ENCODE measurements around the gene IGFBP6. TPM values are rescaled to one million over a fixed set of nuclear protein-coding genes. Genes with fewer than 3 reads are reported as not detected.
A peak's percentile ranks its signal among the peaks of the same experiment; 100 is the strongest.

The IGFBP6 gene
- polyA plus RNA-seq, 2 donors = 40.8 to 59.1 TPM

- Histone ChIP-seq H3K27ac (ENCODE audit: low read depth in 2 of 2, low read length in 1 of 2) (no peak overlapping the region), H3K27me3 (ENCODE audit: control insufficient read depth in 1 of 2, insufficient read depth in 2 of 2, low read length in 2 of 2) (no peaks in the 10 kb centered on the region), H3K9me3 (ENCODE audit: control insufficient read depth in 2 of 2, insufficient read depth in 1 of 2, low read depth in 1 of 2, low read length in 1 of 2) (no peaks in the 10 kb centered on the region), H3K4me1 (ENCODE audit: control insufficient read depth in 2 of 2, insufficient read depth in 2 of 2, low read length in 1 of 2) (peaks cover 0 to 16% of the 10 kb centered on the region in 2 donors), H3K36me3 (ENCODE audit: control insufficient read depth in 2 of 2, insufficient read depth in 2 of 2, low read length in 1 of 2) (peaks cover 0 to 14% of the 10 kb centered on the region in 2 donors), H3K4me3 (ENCODE audit: low read depth in 1 of 2, low read length in 2 of 2) (no peak overlapping the region)
- 83 to 89% methylated on average over 22 to 24 of the region's 24 CpGs for WGBS, 2 donors
Measured at GRCh38 chr12:53059434-53060063, 37.9 kb upstream of the IGFBP6 start.

DNA sequence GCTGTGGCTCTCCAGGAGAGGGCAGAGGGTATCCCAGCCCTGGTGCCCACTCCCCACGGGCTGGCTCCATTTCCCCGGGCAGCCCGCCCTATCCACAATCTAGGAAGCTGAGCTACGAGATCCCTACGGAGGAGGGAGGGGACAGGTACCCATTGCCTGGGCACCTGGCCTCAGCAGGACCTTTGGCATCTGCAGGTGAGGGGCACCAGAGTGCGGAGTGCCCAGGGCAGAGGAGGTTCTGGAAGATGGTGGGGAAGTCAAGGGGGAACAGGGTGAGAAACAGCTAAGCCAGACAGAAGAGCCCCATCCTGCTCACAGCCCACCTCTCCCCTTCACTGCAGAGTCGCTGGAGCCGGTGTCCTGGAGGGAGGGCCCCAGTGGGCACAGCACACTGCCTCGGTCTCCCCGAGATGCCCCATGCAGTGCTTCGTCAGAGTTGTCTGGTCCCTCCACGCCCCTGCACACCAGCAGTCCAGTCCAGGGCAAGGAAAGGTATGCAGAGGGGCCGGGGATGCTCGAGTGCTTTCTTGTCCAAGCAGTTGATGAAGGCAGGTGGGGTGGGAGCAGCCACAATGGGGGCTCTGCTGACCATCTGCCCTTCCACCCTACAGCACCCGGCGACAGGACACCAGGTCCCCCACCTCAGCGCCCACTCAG lies 37.3 kb upstream of the IGFBP6 start:
- no peaks in the 10 kb centered on the region for H3K27me3 ChIP-seq (ENCODE audit: control insufficient read depth in 1 of 2, insufficient read depth in 2 of 2, low read length in 2 of 2)
- peak overlapping the region in 1 of 2 donors; percentile 14 for H3K27ac ChIP-seq (ENCODE audit: low read depth in 2 of 2, low read length in 1 of 2)
- peaks cover 0 to 20% of the 10 kb centered on the region in 2 donors for H3K36me3 ChIP-seq (ENCODE audit: control insufficient read depth in 2 of 2, insufficient read depth in 2 of 2, low read length in 1 of 2)
- peaks cover 0 to 16% of the 10 kb centered on the region in 2 donors for H3K4me1 ChIP-seq (ENCODE audit: control insufficient read depth in 2 of 2, insufficient read depth in 2 of 2, low read length in 1 of 2)
- no peaks in the 10 kb centered on the region for H3K9me3 ChIP-seq (ENCODE audit: control insufficient read depth in 2 of 2, insufficient read depth in 1 of 2, low read depth in 1 of 2, low read length in 1 of 2)
- no peak overlapping the region for H3K4me3 ChIP-seq (ENCODE audit: low read depth in 1 of 2, low read length in 2 of 2)
- WGBS, 2 donors = 77 to 85% methylated on average over 14 to 17 of the region's 17 CpGs

GRCh38 chr12:53060721-53061276 lies 36.7 kb upstream of the IGFBP6 start:
- no peak overlapping the region for H3K4me3 ChIP-seq (ENCODE audit: low read depth in 1 of 2, low read length in 2 of 2)
- H3K9me3 ChIP-seq (ENCODE audit: control insufficient read depth in 2 of 2, insufficient read depth in 1 of 2, low read depth in 1 of 2, low read length in 1 of 2) = no peaks in the 10 kb centered on the region
- H3K36me3 ChIP-seq (ENCODE audit: control insufficient read depth in 2 of 2, insufficient read depth in 2 of 2, low read length in 1 of 2) = peaks cover 0 to 25% of the 10 kb centered on the region in 2 donors
- peaks cover 0 to 16% of the 10 kb centered on the region in 2 donors for H3K4me1 ChIP-seq (ENCODE audit: control insufficient read depth in 2 of 2, insufficient read depth in 2 of 2, low read length in 1 of 2)
- H3K27me3 ChIP-seq (ENCODE audit: control insufficient read depth in 1 of 2, insufficient read depth in 2 of 2, low read length in 2 of 2) = no peaks in the 10 kb centered on the region
- 49% methylated on average over 12 to 18 of the region's 18 CpGs for WGBS, 2 donors
- peak overlapping the region in 1 of 2 donors; percentile 14 for H3K27ac ChIP-seq (ENCODE audit: low read depth in 2 of 2, low read length in 1 of 2)

DNA sequence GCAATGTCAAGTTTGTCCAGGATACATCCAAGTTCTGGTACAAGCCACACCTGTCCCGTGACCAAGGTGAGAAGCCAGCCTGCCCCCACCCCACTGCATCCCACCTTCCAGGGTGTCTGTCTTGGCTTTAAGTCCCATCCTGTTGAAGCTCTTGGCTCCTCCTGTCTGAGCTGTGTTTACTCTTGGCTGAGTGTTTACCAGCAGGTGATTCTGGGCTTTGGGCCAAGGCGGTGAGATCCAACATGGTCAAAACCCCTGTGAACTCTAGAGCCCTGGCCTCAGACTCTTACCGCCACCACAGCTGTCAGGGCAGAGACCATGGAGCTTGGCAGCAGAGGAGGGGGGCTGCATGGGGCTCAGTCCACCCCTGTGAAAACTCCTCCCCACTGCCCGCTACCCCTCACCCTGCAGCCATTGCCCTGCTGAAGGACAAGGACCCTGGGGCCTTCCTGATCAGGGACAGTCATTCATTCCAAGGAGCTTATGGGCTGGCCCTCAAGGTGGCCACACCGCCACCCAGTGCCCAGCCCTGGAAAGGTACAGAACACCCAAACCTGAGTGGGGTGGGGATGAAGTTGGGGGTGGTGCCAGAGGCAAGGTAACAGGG lies 36.0 kb upstream of the IGFBP6 start:
- H3K27ac ChIP-seq (ENCODE audit: low read depth in 2 of 2, low read length in 1 of 2) = peak overlapping the region; percentile 5 to 8
- H3K4me3 ChIP-seq (ENCODE audit: low read depth in 1 of 2, low read length in 2 of 2) = no peak overlapping the region
- H3K9me3 ChIP-seq (ENCODE audit: control insufficient read depth in 2 of 2, insufficient read depth in 1 of 2, low read depth in 1 of 2, low read length in 1 of 2) = no peaks in the 10 kb centered on the region
- H3K36me3 ChIP-seq (ENCODE audit: control insufficient read depth in 2 of 2, insufficient read depth in 2 of 2, low read length in 1 of 2) = peaks cover 0 to 29% of the 10 kb centered on the region in 2 donors
- H3K4me1 ChIP-seq (ENCODE audit: control insufficient read depth in 2 of 2, insufficient read depth in 2 of 2, low read length in 1 of 2) = peaks cover 0 to 19% of the 10 kb centered on the region in 2 donors
- WGBS, 2 donors = 53 to 58% methylated on average over 5 of the region's 5 CpGs
- no peaks in the 10 kb centered on the region for H3K27me3 ChIP-seq (ENCODE audit: control insufficient read depth in 1 of 2, insufficient read depth in 2 of 2, low read length in 2 of 2)

DNA sequence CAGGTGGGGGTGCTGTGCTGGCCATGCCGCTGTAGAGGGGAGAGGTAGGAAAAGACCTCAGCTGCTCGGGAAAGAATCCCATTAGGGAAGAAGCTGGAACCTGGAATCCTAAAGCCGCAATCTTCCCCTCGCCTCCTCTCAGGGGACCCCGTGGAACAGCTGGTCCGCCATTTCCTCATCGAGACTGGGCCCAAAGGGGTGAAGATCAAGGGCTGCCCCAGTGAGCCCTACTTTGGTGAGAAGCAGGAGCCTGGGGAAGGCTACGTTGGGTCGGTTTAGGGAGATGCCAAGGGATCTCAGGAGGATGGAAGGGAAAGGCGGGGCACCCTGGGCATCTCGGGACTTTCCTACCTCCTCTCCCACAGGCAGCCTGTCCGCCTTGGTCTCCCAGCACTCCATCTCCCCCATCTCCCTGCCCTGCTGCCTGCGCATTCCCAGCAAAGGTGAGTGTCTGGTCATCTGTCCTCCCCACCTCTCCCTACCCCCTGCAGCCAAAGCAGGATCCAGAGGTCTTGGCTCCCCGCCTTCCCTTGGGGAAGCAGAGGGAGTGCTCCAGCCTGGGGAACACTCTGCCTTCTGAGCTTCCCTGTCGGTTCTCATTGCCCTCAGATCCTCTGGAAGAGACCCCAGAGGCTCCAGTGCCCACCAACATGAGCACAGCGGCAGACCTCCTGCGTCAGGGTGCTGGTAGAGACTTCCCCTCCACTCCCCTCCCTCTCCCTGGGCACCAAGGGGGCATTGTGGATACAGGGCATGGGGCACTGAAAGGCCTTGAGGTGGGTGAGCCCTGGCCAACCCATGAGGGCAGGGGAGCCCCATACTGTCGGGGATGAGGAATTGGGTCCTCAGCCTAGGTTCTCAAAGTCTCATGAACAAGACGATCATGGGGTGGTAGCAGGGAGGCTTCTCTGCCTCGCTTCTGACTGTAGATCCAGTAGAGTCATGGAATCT lies 35.2 kb upstream of the IGFBP6 start:
- Histone ChIP-seq H3K9me3 (ENCODE audit: control insufficient read depth in 2 of 2, insufficient read depth in 1 of 2, low read depth in 1 of 2, low read length in 1 of 2) (no peaks in the 10 kb centered on the region), H3K27me3 (ENCODE audit: control insufficient read depth in 1 of 2, insufficient read depth in 2 of 2, low read length in 2 of 2) (no peaks in the 10 kb centered on the region), H3K4me3 (ENCODE audit: low read depth in 1 of 2, low read length in 2 of 2) (no peak overlapping the region), H3K36me3 (ENCODE audit: control insufficient read depth in 2 of 2, insufficient read depth in 2 of 2, low read length in 1 of 2) (peaks cover 0 to 32% of the 10 kb centered on the region in 2 donors), H3K27ac (ENCODE audit: low read depth in 2 of 2, low read length in 1 of 2) (peak overlapping the region; percentile 5 to 43), H3K4me1 (ENCODE audit: control insufficient read depth in 2 of 2, insufficient read depth in 2 of 2, low read length in 1 of 2) (peaks cover 0 to 19% of the 10 kb centered on the region in 2 donors)
- WGBS, 2 donors = 60 to 65% methylated on average over 20 of the region's 20 CpGs

DNA sequence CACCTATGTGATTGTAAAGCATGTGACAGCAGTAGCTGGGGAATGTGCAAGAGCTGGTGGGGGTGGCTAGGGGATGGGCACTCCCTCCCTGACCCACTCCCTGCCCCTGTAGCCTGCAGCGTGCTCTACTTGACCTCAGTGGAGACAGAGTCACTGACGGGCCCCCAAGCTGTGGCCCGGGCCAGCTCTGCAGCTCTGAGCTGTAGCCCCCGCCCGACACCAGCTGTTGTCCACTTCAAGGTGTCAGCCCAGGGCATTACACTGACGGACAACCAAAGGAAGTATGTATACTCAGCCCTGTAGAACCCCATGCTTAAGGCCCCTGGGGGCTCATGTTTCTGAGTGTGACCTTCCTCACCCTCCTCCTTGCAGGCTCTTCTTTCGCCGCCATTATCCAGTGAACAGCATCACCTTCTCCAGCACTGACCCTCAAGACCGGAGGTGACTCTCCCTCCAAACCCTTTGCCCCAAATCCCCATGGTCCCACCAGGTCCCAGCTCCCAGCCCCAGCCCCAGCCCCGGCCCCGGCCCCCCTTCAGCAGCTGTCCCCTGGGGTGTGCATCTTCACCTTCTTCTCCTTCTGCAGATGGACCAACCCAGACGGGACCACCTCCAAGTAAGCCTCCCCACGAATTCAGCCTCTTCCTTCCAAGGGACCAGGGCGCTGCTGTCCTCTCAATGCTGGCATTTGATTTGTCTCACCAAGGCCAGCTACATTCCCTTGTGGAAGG lies 34.3 kb upstream of the IGFBP6 start:
- 75 to 78% methylated on average over 14 of the region's 14 CpGs for WGBS, 2 donors
- H3K4me3 ChIP-seq (ENCODE audit: low read depth in 1 of 2, low read length in 2 of 2) = no peak overlapping the region

DNA sequence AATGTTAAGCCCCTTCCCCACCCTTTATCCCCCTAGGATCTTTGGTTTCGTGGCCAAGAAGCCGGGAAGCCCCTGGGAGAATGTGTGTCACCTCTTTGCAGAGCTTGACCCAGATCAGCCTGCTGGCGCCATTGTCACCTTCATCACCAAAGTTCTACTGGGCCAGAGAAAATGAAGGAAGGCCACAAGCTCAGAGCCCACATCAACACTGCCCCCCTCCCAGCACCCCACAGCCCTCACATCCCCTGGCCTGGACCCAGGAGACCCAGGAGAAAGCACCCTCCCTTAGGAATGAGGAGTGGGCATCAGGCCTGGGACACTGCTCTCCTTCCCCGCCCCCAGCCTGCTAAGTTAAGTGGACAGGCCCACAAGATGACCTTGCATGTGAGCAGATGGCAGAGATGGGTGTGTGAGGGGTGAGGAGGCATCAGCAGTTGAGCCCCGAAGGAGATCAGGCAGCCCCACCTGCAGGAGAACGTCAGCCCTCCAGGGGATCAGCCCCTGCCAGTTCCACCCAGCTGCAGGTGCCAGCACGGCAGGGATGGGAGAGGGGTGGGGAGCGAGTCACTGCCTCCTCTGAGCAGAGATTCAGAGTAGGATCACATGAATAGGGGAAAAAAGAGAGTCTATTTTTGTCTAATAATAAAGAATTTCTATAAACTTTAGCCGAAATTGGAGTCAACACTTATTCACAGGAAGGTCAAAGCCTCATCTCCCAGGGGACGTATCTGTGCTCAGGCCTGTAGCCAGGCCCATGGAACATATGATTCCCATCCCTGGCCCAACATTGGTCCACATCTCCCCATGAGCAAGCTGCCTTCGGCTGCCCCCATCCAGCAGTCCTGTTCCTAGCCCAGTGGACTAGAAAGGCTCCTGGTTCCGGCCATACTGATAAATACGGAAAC lies 33.5 kb upstream of the IGFBP6 start:
- Histone ChIP-seq H3K4me3 (ENCODE audit: low read depth in 1 of 2, low read length in 2 of 2) (no peak overlapping the region), H3K36me3 (ENCODE audit: control insufficient read depth in 2 of 2, insufficient read depth in 2 of 2, low read length in 1 of 2) (peaks cover 3 to 43% of the 10 kb centered on the region in 2 donors), H3K27ac (ENCODE audit: low read depth in 2 of 2, low read length in 1 of 2) (peak overlapping the region; percentile 23 to 35), H3K27me3 (ENCODE audit: control insufficient read depth in 1 of 2, insufficient read depth in 2 of 2, low read length in 2 of 2) (no peaks in the 10 kb centered on the region), H3K9me3 (ENCODE audit: control insufficient read depth in 2 of 2, insufficient read depth in 1 of 2, low read depth in 1 of 2, low read length in 1 of 2) (no peaks in the 10 kb centered on the region), H3K4me1 (ENCODE audit: control insufficient read depth in 2 of 2, insufficient read depth in 2 of 2, low read length in 1 of 2) (peaks cover 0 to 20% of the 10 kb centered on the region in 2 donors)
- WGBS, 2 donors = 56 to 65% methylated on average over 13 of the region's 13 CpGs

More for the DNA sequence above, 34.3 kb upstream of the IGFBP6 start:
- no peaks in the 10 kb centered on the region for H3K9me3 ChIP-seq (ENCODE audit: control insufficient read depth in 2 of 2, insufficient read depth in 1 of 2, low read depth in 1 of 2, low read length in 1 of 2)
- no peaks in the 10 kb centered on the region for H3K27me3 ChIP-seq (ENCODE audit: control insufficient read depth in 1 of 2, insufficient read depth in 2 of 2, low read length in 2 of 2)
- H3K4me1 ChIP-seq (ENCODE audit: control insufficient read depth in 2 of 2, insufficient read depth in 2 of 2, low read length in 1 of 2) = peaks cover 0 to 19% of the 10 kb centered on the region in 2 donors
- peak overlapping the region; percentile 12 to 15 for H3K27ac ChIP-seq (ENCODE audit: low read depth in 2 of 2, low read length in 1 of 2)
- peaks cover 3 to 37% of the 10 kb centered on the region in 2 donors for H3K36me3 ChIP-seq (ENCODE audit: control insufficient read depth in 2 of 2, insufficient read depth in 2 of 2, low read length in 1 of 2)
